Endothelial cell of umbilical vein (primary cell): Measurements from ENCODE around the gene RPL39L.

Experiments
- CTCF ChIP-seq, 2 donors: IDR thresholded peaks; 1 replicate in 1 of 2; 2 replicates in 1 of 2; pipeline ENCODE4 v1.5.1; 2011; ENCODE audit warnings: low read length in 2 of 2, mild to moderate bottlenecking in 2 of 2, moderate library complexity in 2 of 2, control low read depth in 1 of 2, inconsistent platforms in 1 of 2, low read depth in 1 of 2; ENCODE audit not compliant: insufficient read depth in 1 of 2; ENCODE audit errors: extremely low read depth in 1 of 2
- EZH2 ChIP-seq: IDR thresholded peaks from 2 replicates; pipeline ENCODE4 v1.6.1; 2012; ENCODE audit warnings: borderline replicate concordance, low read depth, mild to moderate bottlenecking, moderate library complexity, low read length, inconsistent platforms; ENCODE audit not compliant: severe bottlenecking
- FOS ChIP-seq: IDR thresholded peaks from 2 replicates; pipeline ENCODE4 v1.6.1; 2011; ENCODE audit warnings: mild to moderate bottlenecking, low read length, moderate library complexity, borderline replicate concordance; ENCODE audit not compliant: insufficient read depth
- POLR2A ChIP-seq: IDR thresholded peaks from 2 replicates; pipeline ENCODE4 v1.6.1; 2012; ENCODE audit warnings: low read depth, mild to moderate bottlenecking, control low read depth, low read length
- POLR2AphosphoS5 ChIP-seq: IDR thresholded peaks from 2 replicates; pipeline ENCODE4 v1.6.1; 2012; ENCODE audit warnings: low read depth, mild to moderate bottlenecking, control low read depth, low read length, moderate library complexity; ENCODE audit not compliant: insufficient read depth

GRCh38 chr3:187183210-187183862 is 44.0 kb upstream of the RPL39L start:
- TF ChIP-seq CTCF (IDR thresholded peaks at IDR 0.05; ENCODE audit: extremely low read depth in 1 of 2, insufficient read depth in 1 of 2, low read depth in 1 of 2, low read length in 2 of 2): no peak
- TF ChIP-seq FOS: no peak
- TF ChIP-seq EZH2: no peak
- TF ChIP-seq POLR2A: no peak
- no peak for TF ChIP-seq POLR2AphosphoS5
